SK-N-SH (cell line): ENCODE results near the gene RABIF. TPM values are rescaled to one million over a fixed set of nuclear protein-coding genes. Genes with fewer than 3 reads are reported as not detected.
A peak's percentile ranks its signal among the peaks of the same experiment; 100 is the strongest.

ENCODE experiments used
- CTCF ChIA-PET: fragments of 300-600, 350-600 bp; formaldehyde crosslinking; extraction: SDS; loops from one replicate; lab custom pipeline; 2021; lab: Yijun Ruan, JAX
- POLR2A ChIA-PET: fragments of 350-600 bp; sonication (Branson Sonifier 250); formaldehyde crosslinking; extraction: SDS; loops from one replicate; lab custom pipeline; 2020; ENCODE audit warnings: antibody characterized with exemption, inconsistent platforms; lab: Yijun Ruan, JAX
- DNase-seq: peaks from one replicate; pipeline ENCODE4 v3.0.0; 2012
- H2AFZ ChIP-seq: fragments of 200-600 bp; sonication (generic); 2 replicates; pipeline ENCODE4 v1.8.1; 2016; ENCODE audit warnings: antibody characterized with exemption, mild to moderate bottlenecking, low read depth
- H3F3A ChIP-seq: fragments of 200-600 bp; sonication (generic); replicated peaks from 2 replicates; pipeline ENCODE3; 2016; ENCODE audit warnings: antibody characterized with exemption, mild to moderate bottlenecking; ENCODE audit not compliant: insufficient read depth
- H3K27ac ChIP-seq, 2 experiments: fragments of 200-500 bp in 1 of 2; fragments of 200-600 bp in 1 of 2; sonication (Bioruptor generic) in 1 of 2; sonication (generic), shearing (Covaris generic) in 1 of 2; 2 replicates each; pipeline versions ENCODE4 v1.5.1 to v1.6.1; 2014 to 2016; ENCODE audit warnings: low read depth in 2 of 2, inconsistent platforms in 1 of 2, low read length in 1 of 2, mild to moderate bottlenecking in 1 of 2, mixed read lengths in 1 of 2
- H3K27me3 ChIP-seq: fragments of 200-600 bp; sonication (generic), shearing (Covaris generic); 2 replicates; pipeline ENCODE4 v1.6.1; 2016; ENCODE audit warnings: mixed run types; ENCODE audit not compliant: insufficient read depth
- H3K36me3 ChIP-seq, 2 experiments: fragments of 200-500 bp in 1 of 2; fragments of 200-600 bp in 1 of 2; sonication (Bioruptor generic) in 1 of 2; sonication (generic) in 1 of 2; replicated peaks in 1 of 2; 2 replicates each; pipeline versions ENCODE3 to v1.5.1; 2014 to 2016; ENCODE audit warnings: low read length in 1 of 2, mild to moderate bottlenecking in 1 of 2; ENCODE audit not compliant: insufficient read depth in 2 of 2, control insufficient read depth in 1 of 2
- H3K4me1 ChIP-seq, 2 experiments: fragments of 200-500 bp in 1 of 2; fragments of 200-600 bp in 1 of 2; sonication (Bioruptor generic) in 1 of 2; sonication (generic), shearing (Covaris generic) in 1 of 2; 2 replicates each; pipeline versions ENCODE4 v1.5.1 to v1.6.1; 2014 to 2016; ENCODE audit warnings: low read depth in 1 of 2, low read length in 1 of 2, mixed run types in 1 of 2; ENCODE audit not compliant: insufficient read depth in 2 of 2, control insufficient read depth in 1 of 2
- H3K4me2 ChIP-seq: fragments of 200-600 bp; sonication (generic), shearing (Covaris generic); 2 replicates; pipeline ENCODE4 v1.6.1; 2017; ENCODE audit warnings: mixed run types
- H3K4me3 ChIP-seq, 2 experiments: fragments of 200-500 bp in 1 of 2; fragments of 200-600 bp in 1 of 2; sonication (Bioruptor generic) in 1 of 2; sonication (generic), shearing (Covaris generic) in 1 of 2; 2 replicates each; pipeline versions ENCODE4 v1.5.1 to v1.8.1; 2014 to 2016; ENCODE audit warnings: low read depth in 2 of 2, inconsistent platforms in 1 of 2, low read length in 1 of 2, mild to moderate bottlenecking in 1 of 2, mixed read lengths in 1 of 2, moderate library complexity in 1 of 2
- H3K79me2 ChIP-seq: fragments of 200-600 bp; sonication (generic); 2 replicates; pipeline ENCODE4 v1.8.1; 2017; ENCODE audit warnings: mild to moderate bottlenecking; ENCODE audit not compliant: insufficient read depth
- H3K9ac ChIP-seq: fragments of 200-600 bp; sonication (generic); 2 replicates; pipeline ENCODE4 v1.6.1; 2017; ENCODE audit warnings: mixed run types
- H3K9me2 ChIP-seq: fragments of 200-600 bp; sonication (generic); 2 replicates; pipeline ENCODE4 v1.6.1; 2017; ENCODE audit warnings: mixed run types
- H3K9me3 ChIP-seq: fragments of 200-600 bp; sonication (generic); 2 replicates; pipeline ENCODE4 v1.6.1; 2017; ENCODE audit warnings: mixed run types, mild to moderate bottlenecking, moderate library complexity
- H4K20me1 ChIP-seq: fragments of 200-600 bp; sonication (generic); 2 replicates; pipeline ENCODE4 v1.6.1; 2017; ENCODE audit warnings: mild to moderate bottlenecking, mixed run types; ENCODE audit not compliant: insufficient read depth
- CTCF ChIP-seq: fragments of 200-600 bp; sonication (generic); IDR thresholded peaks from 2 replicates; pipeline ENCODE4 v1.6.1; 2017; ENCODE audit warnings: antibody characterized with exemption, mild to moderate bottlenecking, moderate library complexity
- JUND ChIP-seq: IDR thresholded peaks from 2 replicates; pipeline ENCODE4 v1.4.0; 2012
- MAX ChIP-seq: IDR thresholded peaks from 2 replicates; pipeline ENCODE4 v1.4.0; 2012; ENCODE audit warnings: low read depth
- USF2 ChIP-seq: fragments of 150-350 bp; IDR thresholded peaks from 2 replicates; pipeline ENCODE4 v1.6.1; 2017; ENCODE audit warnings: antibody characterized with exemption, low read length, low read depth, borderline replicate concordance
- WGBS: methylation state at CpG from one replicate; pipeline ENCODE4 v1.1.6; 2017; ENCODE audit warnings: low lambda C conversion rate; 5-methylcytosine and 5-hydroxymethylcytosine counted together
- polyA plus RNA-seq, 3 experiments: library from polyadenylated mRNA; depleted of rRNA; stranded (reverse); fragments of >200 nt; gene quantifications; 2 replicates each; pipeline ENCODE4 v1.2.3, GENCODE V29; 2012
- TF ChIP-seq, protein P1 (sequence below): IDR thresholded peaks from 2 replicates; pipeline ENCODE4 v1.6.1; 2012; ENCODE audit warnings: mild to moderate bottlenecking, low read depth, low read length, moderate library complexity

The RABIF gene
- polyA plus RNA-seq, 1 of the 3 experiments (the other 2 are of a cell fraction): 10.7 TPM

- Histone ChIP-seq H3F3A (no peaks in the 10 kb centered on the region), H3K4me3 (no peak overlapping the region), H3K4me2 (no peak overlapping the region), H4K20me1 (no peaks in the 10 kb centered on the region), H2AFZ (no peak overlapping the region), H3K9me2 (no peaks in the 10 kb centered on the region), H3K4me1 (no peaks in the 10 kb centered on the region), H3K9ac (no peak overlapping the region), H3K36me3 (peaks cover 2 to 4% of the 10 kb centered on the region in 2 experiments), H3K27ac (no peak overlapping the region), H3K79me2 (no peaks in the 10 kb centered on the region), H3K27me3 (no peaks in the 10 kb centered on the region), H3K9me3 (no peaks in the 10 kb centered on the region)
- CTCF ChIA-PET: no interaction called here
- TF ChIP-seq, protein P1, sequence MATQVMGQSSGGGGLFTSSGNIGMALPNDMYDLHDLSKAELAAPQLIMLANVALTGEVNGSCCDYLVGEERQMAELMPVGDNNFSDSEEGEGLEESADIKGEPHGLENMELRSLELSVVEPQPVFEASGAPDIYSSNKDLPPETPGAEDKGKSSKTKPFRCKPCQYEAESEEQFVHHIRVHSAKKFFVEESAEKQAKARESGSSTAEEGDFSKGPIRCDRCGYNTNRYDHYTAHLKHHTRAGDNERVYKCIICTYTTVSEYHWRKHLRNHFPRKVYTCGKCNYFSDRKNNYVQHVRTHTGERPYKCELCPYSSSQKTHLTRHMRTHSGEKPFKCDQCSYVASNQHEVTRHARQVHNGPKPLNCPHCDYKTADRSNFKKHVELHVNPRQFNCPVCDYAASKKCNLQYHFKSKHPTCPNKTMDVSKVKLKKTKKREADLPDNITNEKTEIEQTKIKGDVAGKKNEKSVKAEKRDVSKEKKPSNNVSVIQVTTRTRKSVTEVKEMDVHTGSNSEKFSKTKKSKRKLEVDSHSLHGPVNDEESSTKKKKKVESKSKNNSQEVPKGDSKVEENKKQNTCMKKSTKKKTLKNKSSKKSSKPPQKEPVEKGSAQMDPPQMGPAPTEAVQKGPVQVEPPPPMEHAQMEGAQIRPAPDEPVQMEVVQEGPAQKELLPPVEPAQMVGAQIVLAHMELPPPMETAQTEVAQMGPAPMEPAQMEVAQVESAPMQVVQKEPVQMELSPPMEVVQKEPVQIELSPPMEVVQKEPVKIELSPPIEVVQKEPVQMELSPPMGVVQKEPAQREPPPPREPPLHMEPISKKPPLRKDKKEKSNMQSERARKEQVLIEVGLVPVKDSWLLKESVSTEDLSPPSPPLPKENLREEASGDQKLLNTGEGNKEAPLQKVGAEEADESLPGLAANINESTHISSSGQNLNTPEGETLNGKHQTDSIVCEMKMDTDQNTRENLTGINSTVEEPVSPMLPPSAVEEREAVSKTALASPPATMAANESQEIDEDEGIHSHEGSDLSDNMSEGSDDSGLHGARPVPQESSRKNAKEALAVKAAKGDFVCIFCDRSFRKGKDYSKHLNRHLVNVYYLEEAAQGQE: peak; percentile 84
- no peak for TF ChIP-seq CTCF
- no peak for DNase-seq
- POLR2A ChIA-PET: no interaction called here
- WGBS: 42% methylated on average over 3 of the region's 3 CpGs
Observed at GRCh38 chr1:202934755-202935154, 45.8 kb upstream of the RABIF start.

DNA sequence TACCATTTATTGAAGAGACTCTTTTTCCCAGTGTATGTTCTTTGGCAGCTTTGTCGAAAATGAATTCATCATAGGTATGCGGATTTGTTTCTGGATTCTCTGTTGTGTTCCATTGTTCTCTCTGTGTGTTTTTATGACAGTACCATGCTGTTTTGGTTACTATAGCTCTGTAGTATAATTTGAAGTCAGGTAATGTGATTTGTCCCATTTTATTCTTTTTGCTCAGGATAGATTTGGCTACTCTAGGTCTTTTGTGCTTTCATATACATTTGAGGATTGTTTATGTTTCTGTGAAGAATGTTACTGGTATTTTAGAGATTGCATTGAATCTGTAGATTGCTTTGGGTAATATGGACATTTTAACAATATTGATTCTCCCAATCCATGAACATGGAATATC lies 43.5 kb upstream of the RABIF start:
- Histone ChIP-seq H3K27me3 (no peaks in the 10 kb centered on the region), H3K9ac (no peak overlapping the region), H3K4me3 (no peak overlapping the region), H3K36me3 (no peaks in the 10 kb centered on the region)
- CTCF ChIA-PET: no interaction called here
- no peak for TF ChIP-seq JUND
- TF ChIP-seq MAX: no peak
- TF ChIP-seq, protein P1: no peak
- no peak for TF ChIP-seq USF2
- TF ChIP-seq, all 33 proteins: peak for 0
- Histone ChIP-seq H3K4me1 (no peaks in the 10 kb centered on the region), H3K27ac (no peak overlapping the region), H3K9me2 (no peaks in the 10 kb centered on the region), H3K9me3 (no peaks in the 10 kb centered on the region), H2AFZ (no peak overlapping the region), H3K79me2 (no peaks in the 10 kb centered on the region), H3K4me2 (no peak overlapping the region), H3F3A (peaks cover 3% of the 10 kb centered on the region), H4K20me1 (no peaks in the 10 kb centered on the region)
- 59% methylated on average over 2 of the region's 2 CpGs for WGBS
- no peak for DNase-seq
- POLR2A ChIA-PET: no interaction called here
